ENCODE measurements around the gene DONSON. TPM values are rescaled to one million over a fixed set of nuclear protein-coding genes. Genes with fewer than 3 reads are reported as not detected.
A peak's percentile ranks its signal among the peaks of the same experiment; 100 is the strongest.
"Not testable (repeated sequence)": the region's sequence is repeated elsewhere in the genome, so short reads cannot be mapped to it uniquely, and the experiment has no call there.

Gene DONSON
- total RNA-seq (2014; rRNA removed; shearing (Covaris generic)), result 52.7 and 62.7 TPM in 2 replicates

DNA sequence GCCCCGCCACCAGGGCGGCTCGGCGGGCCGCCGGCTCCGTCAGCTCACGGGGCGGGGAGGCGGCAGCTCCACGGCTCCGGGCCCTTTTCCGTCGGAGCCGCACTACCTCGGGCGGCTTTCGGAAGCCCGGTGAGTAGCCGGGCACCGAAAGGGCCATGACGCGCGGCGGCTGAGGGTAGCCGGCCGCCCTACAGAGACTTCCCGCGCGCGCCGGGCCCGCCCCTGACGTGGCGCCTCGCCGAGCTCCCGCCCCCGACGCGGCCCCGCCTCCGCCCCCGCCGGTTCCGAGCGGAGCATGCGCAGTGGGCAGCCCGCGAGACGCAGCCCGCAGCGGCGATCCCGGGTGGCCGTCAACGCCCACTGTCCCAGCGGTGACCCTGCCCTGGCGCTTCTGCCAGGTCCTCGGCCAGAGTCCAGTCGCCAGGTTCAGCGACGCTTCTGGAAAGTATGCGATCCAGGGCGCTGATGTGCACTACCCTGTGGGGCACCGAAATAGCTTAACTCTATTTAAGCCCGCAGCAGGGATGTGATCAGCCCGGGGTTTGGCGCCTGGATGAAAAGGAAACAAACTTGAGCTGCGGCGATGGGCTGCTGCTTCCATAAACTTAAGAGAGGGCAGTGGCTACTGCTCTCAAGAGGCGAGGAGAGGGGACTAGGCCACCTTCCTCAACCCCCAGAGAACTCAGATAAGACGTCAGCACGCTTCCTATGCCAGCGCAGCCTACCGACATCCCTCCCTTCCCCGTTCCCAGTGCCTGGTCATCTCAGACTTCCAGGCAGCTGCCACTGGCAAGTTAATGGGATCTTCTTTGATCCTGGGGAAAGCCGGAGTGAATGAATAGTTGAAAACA lies at the start of gene DONSON:
TSS of gene DONSON (minus strand) at position 200 of the 851 bp plus-strand sequence. CDS start at position 157, 43 bp downstream.
- peak within 1 kb of the TSS; percentile 69 for H3K27ac ChIP-seq
- H3K9me3 ChIP-seq (replicated peaks), result no peaks in the 10 kb centered on the region
- H3K36me3 ChIP-seq, result peaks cover 15% of the 10 kb centered on the region
- H3K4me3 ChIP-seq, result peak within 1 kb of the TSS; percentile 95
- DNase-seq, result peak; percentile 88 to 92
- H3K27me3 ChIP-seq, result no peaks in the 10 kb centered on the region
- no peaks in the 10 kb centered on the region; the same call in 1 of the 2 replicates for H3K4me1 ChIP-seq

- H3K4me1 ChIP-seq, result 0 out of 2 replicates have a peak, but pooled peaks cover 2% of the 10 kb centered on the region
- H3K27ac ChIP-seq, result no peak overlapping the region
- no peak for DNase-seq
- no peak overlapping the region for H3K4me3 ChIP-seq
- H3K9me3 ChIP-seq (replicated peaks), result no peaks in the 10 kb centered on the region
- H3K27me3 ChIP-seq, result no peaks in the 10 kb centered on the region
- H3K36me3 ChIP-seq, result peaks cover 33% of the 10 kb centered on the region
Measured at GRCh38 chr21:33634254-33634653, 45.8 kb upstream of the DONSON start.

- H3K9me3 ChIP-seq (replicated peaks); DNase-seq; H3K4me3 ChIP-seq; H3K27me3 ChIP-seq; H3K4me1 ChIP-seq; H3K27ac ChIP-seq: not testable (repeated sequence)
- H3K36me3 ChIP-seq, result peaks cover 31% of the 10 kb centered on the region
Measured at GRCh38 chr21:33626151-33626550, 37.7 kb upstream of the DONSON start.

- Histone ChIP-seq H3K27me3 (no peaks in the 10 kb centered on the region), H3K27ac (no peak overlapping the region), H3K4me1 (no peaks in the 10 kb centered on the region), H3K4me3 (no peak overlapping the region), H3K9me3 (replicated peaks) (no peaks in the 10 kb centered on the region), H3K36me3 (peaks cover 18% of the 10 kb centered on the region)
- DNase-seq, result no peak
Measured at GRCh38 chr21:33622253-33622652, 33.8 kb upstream of the DONSON start.

- no peak overlapping the region for H3K27ac ChIP-seq
- H3K36me3 ChIP-seq, result peaks cover 21% of the 10 kb centered on the region
- no peak for DNase-seq
- no peak overlapping the region for H3K4me3 ChIP-seq
- no peaks in the 10 kb centered on the region for H3K27me3 ChIP-seq
- H3K4me1 ChIP-seq, result no peaks in the 10 kb centered on the region
- no peaks in the 10 kb centered on the region for H3K9me3 ChIP-seq (replicated peaks)
Measured at GRCh38 chr21:33619726-33620125, 31.2 kb upstream of the DONSON start.

DNA sequence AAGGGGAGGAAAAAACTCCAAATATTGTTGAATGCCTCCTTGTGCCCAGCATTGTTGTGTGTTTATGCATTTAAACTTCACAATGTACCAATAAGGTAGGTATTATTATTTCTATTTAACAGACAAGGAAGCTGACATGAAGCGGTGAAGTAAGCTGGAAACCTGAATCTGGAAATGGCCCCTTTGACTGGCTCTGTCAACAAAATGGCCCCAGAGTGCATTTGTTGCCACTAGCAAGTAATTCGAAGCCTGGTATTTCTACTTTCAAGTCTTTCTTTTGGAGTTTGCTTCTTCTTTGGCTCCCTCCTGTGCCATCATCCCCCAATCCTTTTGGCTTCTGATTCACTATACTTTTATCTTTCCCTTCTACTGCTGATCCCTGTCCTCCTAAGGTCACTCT lies 29.9 kb upstream of the DONSON start:
- Histone ChIP-seq H3K9me3 (replicated peaks) (no peaks in the 10 kb centered on the region), H3K4me1 (no peaks in the 10 kb centered on the region), H3K4me3 (no peak overlapping the region), H3K27ac (no peak overlapping the region), H3K36me3 (peaks cover 18% of the 10 kb centered on the region), H3K27me3 (no peaks in the 10 kb centered on the region)
- no peak for DNase-seq

GRCh38 chr21:33617565-33617964 lies 29.1 kb upstream of the DONSON start:
- not testable (repeated sequence) for DNase-seq; H3K27me3 ChIP-seq; H3K9me3 ChIP-seq (replicated peaks); H3K4me3 ChIP-seq; H3K4me1 ChIP-seq; H3K27ac ChIP-seq
- H3K36me3 ChIP-seq, result peaks cover 20% of the 10 kb centered on the region

- no peaks in the 10 kb centered on the region for H3K9me3 ChIP-seq (replicated peaks)
- H3K4me1 ChIP-seq, result no peaks in the 10 kb centered on the region
- no peak overlapping the region for H3K27ac ChIP-seq
- no peak overlapping the region for H3K4me3 ChIP-seq
- DNase-seq, result no peak
- H3K27me3 ChIP-seq, result no peaks in the 10 kb centered on the region
- H3K36me3 ChIP-seq, result peaks cover 17% of the 10 kb centered on the region
Measured at GRCh38 chr21:33611006-33611744, 22.7 kb upstream of the DONSON start.

DNA sequence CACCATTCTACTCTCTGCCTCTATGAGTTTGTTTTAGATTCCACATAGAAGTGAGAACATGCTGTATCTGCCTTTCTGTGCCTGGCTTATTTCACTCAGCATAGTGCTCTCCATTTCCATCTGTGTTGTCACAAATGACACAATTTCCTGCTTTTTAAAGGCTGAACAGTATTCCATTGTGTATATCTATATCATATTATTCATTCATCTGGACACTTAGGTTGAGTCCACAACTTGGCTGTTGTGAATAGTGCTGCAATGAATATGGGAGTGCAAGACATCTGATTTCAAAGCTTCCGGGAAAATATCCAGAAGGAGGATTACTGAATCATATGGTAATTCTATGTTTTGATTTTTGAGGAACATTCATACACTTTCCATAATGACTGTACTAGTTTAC lies 20.1 kb upstream of the DONSON start:
- Histone ChIP-seq H3K4me3 (no peak overlapping the region), H3K9me3 (replicated peaks) (no peaks in the 10 kb centered on the region), H3K36me3 (peaks cover 9% of the 10 kb centered on the region), H3K27ac (no peak overlapping the region), H3K27me3 (no peaks in the 10 kb centered on the region), H3K4me1 (no peaks in the 10 kb centered on the region)
- no peak for DNase-seq

GRCh38 chr21:33598051-33598450 lies 9.6 kb upstream of the DONSON start:
- DNase-seq, result no peak
- H3K9me3 ChIP-seq (replicated peaks), result no peaks in the 10 kb centered on the region
- no peaks in the 10 kb centered on the region for H3K4me1 ChIP-seq
- H3K4me3 ChIP-seq, result no peak overlapping the region
- no peaks in the 10 kb centered on the region for H3K27me3 ChIP-seq
- peaks cover 32% of the 10 kb centered on the region for H3K36me3 ChIP-seq
- H3K27ac ChIP-seq, result no peak overlapping the region

DNA sequence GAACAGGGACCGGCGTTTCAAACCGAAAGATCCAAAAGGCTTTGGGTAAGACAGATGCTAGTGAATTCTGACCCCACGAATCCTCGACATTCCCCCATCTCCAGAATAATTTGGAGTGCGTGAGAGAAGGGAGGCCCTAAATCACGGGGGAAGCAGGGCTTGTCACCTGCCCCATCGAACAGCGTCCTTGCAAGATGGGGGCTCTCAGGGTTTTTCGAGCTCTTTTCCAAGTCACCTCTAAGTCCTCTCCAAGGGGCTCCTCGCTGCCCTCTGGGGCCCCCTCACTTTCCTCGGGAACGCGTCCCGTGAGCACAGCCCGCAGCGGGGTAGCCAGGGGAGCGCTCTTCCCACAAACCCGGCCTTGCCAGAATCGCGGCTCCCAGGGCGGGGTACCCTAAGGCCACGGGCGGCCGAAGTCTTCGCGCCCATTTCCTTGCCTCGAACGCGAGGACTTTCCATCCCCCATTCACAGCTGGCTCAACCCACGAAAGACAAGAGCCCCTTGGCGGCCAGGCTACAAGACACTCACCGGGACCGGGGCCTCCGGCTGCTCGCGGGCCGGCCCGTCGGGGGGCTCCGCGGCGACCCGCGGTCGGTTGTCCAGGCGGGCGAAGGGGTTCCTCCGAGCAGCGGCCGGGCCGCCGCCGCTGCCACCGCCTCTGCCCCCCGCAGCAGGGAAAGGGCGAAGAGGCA lies 546 bp downstream of the DONSON start:
- Histone ChIP-seq H3K36me3 (peaks cover 21% of the 10 kb centered on the region), H3K27me3 (no peaks in the 10 kb centered on the region), H3K4me3 (peak overlapping the region; percentile 95), H3K4me1 (no peaks in the 10 kb centered on the region; the same call in 1 of the 2 replicates), H3K9me3 (replicated peaks) (no peaks in the 10 kb centered on the region), H3K27ac (peak overlapping the region; percentile 69)
- DNase-seq, result peak; percentile 62 to 70

GRCh38 chr21:33586927-33587326 lies 1.6 kb downstream of the DONSON start:
- H3K4me3 ChIP-seq, result peak overlapping the region; percentile 95
- peaks cover 25% of the 10 kb centered on the region for H3K36me3 ChIP-seq
- no peaks in the 10 kb centered on the region; the same call in 1 of the 2 replicates for H3K4me1 ChIP-seq
- no peak for DNase-seq
- no peaks in the 10 kb centered on the region for H3K9me3 ChIP-seq (replicated peaks)
- H3K27ac ChIP-seq, result no peak overlapping the region
- H3K27me3 ChIP-seq, result no peaks in the 10 kb centered on the region

- peaks cover 46% of the 10 kb centered on the region for H3K36me3 ChIP-seq
- no peak overlapping the region for H3K27ac ChIP-seq
- no peaks in the 10 kb centered on the region for H3K27me3 ChIP-seq
- H3K9me3 ChIP-seq (replicated peaks), result no peaks in the 10 kb centered on the region
- H3K4me3 ChIP-seq, result no peak overlapping the region
- H3K4me1 ChIP-seq, result no peaks in the 10 kb centered on the region; the same call in 1 of the 2 replicates
- DNase-seq, result no peak
Measured at GRCh38 chr21:33584455-33584854, 4.0 kb downstream of the DONSON start.

GRCh38 chr21:33578959-33579542 lies 9.4 kb downstream of the DONSON start:
- H3K27me3 ChIP-seq, result no peaks in the 10 kb centered on the region
- no peaks in the 10 kb centered on the region for H3K9me3 ChIP-seq (replicated peaks)
- no peak overlapping the region for H3K27ac ChIP-seq
- H3K4me1 ChIP-seq, result no peaks in the 10 kb centered on the region
- no peak for DNase-seq
- H3K36me3 ChIP-seq, result peaks cover 84% of the 10 kb centered on the region
- H3K4me3 ChIP-seq, result no peak overlapping the region

Data from SJCRH30 (cell line).